ENCODE data around the gene DLG2.

DNA sequence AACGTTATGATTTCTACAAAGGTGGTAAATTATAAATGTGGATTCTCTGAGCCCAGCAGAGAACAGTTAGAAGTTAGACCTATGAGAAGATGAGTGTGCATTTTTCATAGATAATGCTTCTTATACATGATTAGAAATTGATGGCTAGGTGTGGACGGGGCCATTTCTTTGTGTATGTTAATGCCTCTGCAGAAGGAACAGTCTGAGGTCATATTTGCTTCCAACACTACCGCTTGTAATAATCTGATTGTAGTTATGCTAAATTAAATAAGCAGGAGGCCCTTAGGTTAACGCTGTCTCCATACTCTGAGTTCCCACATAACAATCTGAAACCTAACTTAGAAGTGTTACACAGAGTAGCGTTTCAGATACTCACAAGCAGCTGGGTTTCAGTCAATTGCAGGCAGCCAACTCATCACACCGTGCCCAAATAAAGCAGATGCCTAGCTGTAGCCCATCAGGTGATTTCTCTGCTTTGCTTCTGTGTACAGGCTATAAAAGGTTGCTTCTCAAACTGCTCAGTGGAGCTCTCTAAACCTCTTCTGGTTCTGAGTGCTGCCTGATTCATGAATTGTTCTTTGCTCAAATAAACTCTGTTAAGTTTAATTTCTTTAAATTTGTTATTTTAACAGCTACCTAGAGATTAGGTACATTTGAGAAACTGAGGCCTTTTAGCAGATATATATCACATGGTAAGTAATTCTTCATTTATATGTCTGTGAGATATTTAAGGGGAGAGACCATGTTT is 1702.2 kb downstream of the DLG2 start:
- TF ChIP-seq YY1 (IDR thresholded peaks at IDR 0.05; ENCODE audit: low read depth) (no peak), RAD21 (IDR thresholded peaks at IDR 0.05; ENCODE audit: low read depth) (no peak), FOXM1 (IDR thresholded peaks at IDR 0.05; ENCODE audit: borderline replicate concordance, low read depth) (no peak)
- TF ChIP-seq, protein P1, sequence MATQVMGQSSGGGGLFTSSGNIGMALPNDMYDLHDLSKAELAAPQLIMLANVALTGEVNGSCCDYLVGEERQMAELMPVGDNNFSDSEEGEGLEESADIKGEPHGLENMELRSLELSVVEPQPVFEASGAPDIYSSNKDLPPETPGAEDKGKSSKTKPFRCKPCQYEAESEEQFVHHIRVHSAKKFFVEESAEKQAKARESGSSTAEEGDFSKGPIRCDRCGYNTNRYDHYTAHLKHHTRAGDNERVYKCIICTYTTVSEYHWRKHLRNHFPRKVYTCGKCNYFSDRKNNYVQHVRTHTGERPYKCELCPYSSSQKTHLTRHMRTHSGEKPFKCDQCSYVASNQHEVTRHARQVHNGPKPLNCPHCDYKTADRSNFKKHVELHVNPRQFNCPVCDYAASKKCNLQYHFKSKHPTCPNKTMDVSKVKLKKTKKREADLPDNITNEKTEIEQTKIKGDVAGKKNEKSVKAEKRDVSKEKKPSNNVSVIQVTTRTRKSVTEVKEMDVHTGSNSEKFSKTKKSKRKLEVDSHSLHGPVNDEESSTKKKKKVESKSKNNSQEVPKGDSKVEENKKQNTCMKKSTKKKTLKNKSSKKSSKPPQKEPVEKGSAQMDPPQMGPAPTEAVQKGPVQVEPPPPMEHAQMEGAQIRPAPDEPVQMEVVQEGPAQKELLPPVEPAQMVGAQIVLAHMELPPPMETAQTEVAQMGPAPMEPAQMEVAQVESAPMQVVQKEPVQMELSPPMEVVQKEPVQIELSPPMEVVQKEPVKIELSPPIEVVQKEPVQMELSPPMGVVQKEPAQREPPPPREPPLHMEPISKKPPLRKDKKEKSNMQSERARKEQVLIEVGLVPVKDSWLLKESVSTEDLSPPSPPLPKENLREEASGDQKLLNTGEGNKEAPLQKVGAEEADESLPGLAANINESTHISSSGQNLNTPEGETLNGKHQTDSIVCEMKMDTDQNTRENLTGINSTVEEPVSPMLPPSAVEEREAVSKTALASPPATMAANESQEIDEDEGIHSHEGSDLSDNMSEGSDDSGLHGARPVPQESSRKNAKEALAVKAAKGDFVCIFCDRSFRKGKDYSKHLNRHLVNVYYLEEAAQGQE (IDR thresholded peaks at IDR 0.05; ENCODE audit: low read depth): no peak
